ENCODE data around the gene DLX6.

Gene DLX6

GRCh38 chr7:97011104-97011503 lies 5.8 kb downstream of the DLX6 start:
- H3K4me3 ChIP-seq (ENCODE audit: low read depth, low read length), result no peak overlapping the region
- TF ChIP-seq MAX (IDR thresholded peaks at IDR 0.05; ENCODE audit: low read depth, low read length) (no peak), POLR2A (IDR thresholded peaks at IDR 0.05; ENCODE audit: extremely low read depth, insufficient read length) (no peak), CTCF (IDR thresholded peaks at IDR 0.05; ENCODE audit: low read depth, low read length) (no peak), MYC (IDR thresholded peaks at IDR 0.05; ENCODE audit: low read depth, low read length) (no peak)
- DNase-seq (ENCODE audit: low read depth), result no peak

GRCh38 chr7:97011536-97012364 lies 6.4 kb downstream of the DLX6 start:
- no peak for DNase-seq (ENCODE audit: low read depth)
- TF ChIP-seq MAX (IDR thresholded peaks at IDR 0.05; ENCODE audit: low read depth, low read length), result no peak
- TF ChIP-seq CTCF (IDR thresholded peaks at IDR 0.05; ENCODE audit: low read depth, low read length), result no peak
- no peak for TF ChIP-seq POLR2A (IDR thresholded peaks at IDR 0.05; ENCODE audit: extremely low read depth, insufficient read length)
- TF ChIP-seq MYC (IDR thresholded peaks at IDR 0.05; ENCODE audit: low read depth, low read length), result no peak
- no peak overlapping the region for H3K4me3 ChIP-seq (ENCODE audit: low read depth, low read length)

- H3K4me3 ChIP-seq (ENCODE audit: low read depth, low read length), result no peak overlapping the region
- DNase-seq (ENCODE audit: low read depth), result no peak
- TF ChIP-seq POLR2A (IDR thresholded peaks at IDR 0.05; ENCODE audit: extremely low read depth, insufficient read length) (no peak), CTCF (IDR thresholded peaks at IDR 0.05; ENCODE audit: low read depth, low read length) (no peak), MYC (IDR thresholded peaks at IDR 0.05; ENCODE audit: low read depth, low read length) (no peak), MAX (IDR thresholded peaks at IDR 0.05; ENCODE audit: low read depth, low read length) (no peak)
Measured at GRCh38 chr7:97012365-97013133, 7.2 kb downstream of the DLX6 start.

- no peak for DNase-seq (ENCODE audit: low read depth)
- TF ChIP-seq CTCF (IDR thresholded peaks at IDR 0.05; ENCODE audit: low read depth, low read length), result no peak
- no peak for TF ChIP-seq MYC (IDR thresholded peaks at IDR 0.05; ENCODE audit: low read depth, low read length)
- TF ChIP-seq POLR2A (IDR thresholded peaks at IDR 0.05; ENCODE audit: extremely low read depth, insufficient read length), result no peak
- TF ChIP-seq MAX (IDR thresholded peaks at IDR 0.05; ENCODE audit: low read depth, low read length), result no peak
- no peak overlapping the region for H3K4me3 ChIP-seq (ENCODE audit: low read depth, low read length)
Measured at GRCh38 chr7:97013134-97013844, 7.9 kb downstream of the DLX6 start.

- TF ChIP-seq MAX (IDR thresholded peaks at IDR 0.05; ENCODE audit: low read depth, low read length) (no peak), CTCF (IDR thresholded peaks at IDR 0.05; ENCODE audit: low read depth, low read length) (no peak), MYC (IDR thresholded peaks at IDR 0.05; ENCODE audit: low read depth, low read length) (no peak)
- no peak overlapping the region for H3K4me3 ChIP-seq (ENCODE audit: low read depth, low read length)
- DNase-seq (ENCODE audit: low read depth), result no peak
Measured at GRCh38 chr7:97013845-97014134, 8.4 kb downstream of the DLX6 start.

Data from NB4 (cell line).